ENCODE measurements around the gene CORIN. TPM values are rescaled to one million over a fixed set of nuclear protein-coding genes. Genes with fewer than 3 reads are reported as not detected.
A peak's percentile ranks its signal among the peaks of the same experiment; 100 is the strongest.

CORIN gene
- total and polyA plus RNA-seq, 5 donors from 2014 or later: 0.64 TPM; not detected in 4

DNA sequence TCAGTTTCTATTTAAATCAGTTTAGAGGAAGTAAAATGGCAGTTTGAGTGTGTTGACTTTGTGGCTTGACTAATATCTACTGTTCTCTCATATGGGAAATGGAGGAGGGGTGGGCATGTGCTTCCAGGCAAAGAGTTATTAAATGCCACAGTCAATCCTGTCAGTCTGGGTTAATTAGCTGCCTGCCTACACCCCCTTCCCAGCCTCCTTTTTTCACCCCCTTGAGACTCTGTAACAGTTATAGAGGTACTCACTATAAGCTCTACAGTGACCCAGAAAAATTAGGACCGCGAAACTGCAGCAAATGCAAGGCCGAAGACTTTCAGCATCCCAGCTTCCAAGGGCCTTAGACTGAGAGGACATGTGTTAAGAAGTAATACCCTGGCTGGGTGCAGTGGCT is 165.2 kb downstream of the CORIN start:
- H3K27ac Mint-ChIP-seq: no peak overlapping the region

DNA sequence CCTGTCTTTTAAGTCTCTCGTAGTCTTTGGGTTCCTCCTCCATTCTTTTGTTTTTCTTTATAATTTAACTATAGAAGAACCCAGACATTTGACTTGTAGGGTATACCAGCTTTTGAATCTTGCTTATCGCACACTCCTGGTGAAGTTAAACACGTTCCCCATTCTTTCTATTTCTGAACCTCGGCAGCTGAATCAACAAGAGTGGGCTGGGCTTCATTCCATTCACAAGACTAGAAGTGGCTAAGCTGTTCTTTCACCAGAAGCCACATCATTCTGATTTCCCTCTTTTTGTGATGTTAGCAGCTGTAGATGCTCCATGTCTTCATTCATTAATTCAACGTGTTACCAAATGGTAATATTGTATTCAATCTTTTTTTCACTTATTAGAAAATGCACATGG is 167.9 kb downstream of the CORIN start:
- H3K27me3 ChIP-seq (ENCODE audit: control insufficient read depth, insufficient read depth, low read length): peaks cover 3% of the 10 kb centered on the region
- H3K27ac Mint-ChIP-seq: no peak overlapping the region
- H3K27ac ChIP-seq (ENCODE audit: insufficient read depth, low read length, poor library complexity, severe bottlenecking): no peak overlapping the region
- H3K36me3 Mint-ChIP-seq: no peaks in the 10 kb centered on the region
- H3K36me3 ChIP-seq (ENCODE audit: control insufficient read depth, insufficient read depth, low read length): no peaks in the 10 kb centered on the region
- no peaks in the 10 kb centered on the region for H3K27me3 Mint-ChIP-seq
- DNase-seq: no peak
- no peaks in the 10 kb centered on the region for H3K4me1 ChIP-seq (ENCODE audit: control insufficient read depth, insufficient read depth, low read length, poor library complexity, severe bottlenecking)
- ATAC-seq (ENCODE audit: low read depth in 2 of 2): no peak
- no peak overlapping the region for H3K4me3 ChIP-seq (ENCODE audit: low read depth, low read length)
- H3K4me3 Mint-ChIP-seq: no peak overlapping the region
- H3K4me1 Mint-ChIP-seq: no peaks in the 10 kb centered on the region
- H3K9me3 Mint-ChIP-seq: peaks cover 0 to 2% (median 0%) of the 10 kb centered on the region in 7 donors
- no peaks in the 10 kb centered on the region for H3K9me3 ChIP-seq (ENCODE audit: control insufficient read depth in 2 of 2, low read length in 2 of 2)

More for the DNA sequence above, 165.2 kb downstream of the CORIN start:
- Mint-ChIP-seq H3K27me3 (no peaks in the 10 kb centered on the region), H3K9me3 (no peaks in the 10 kb centered on the region), H3K36me3 (no peaks in the 10 kb centered on the region), H3K4me1 (no peaks in the 10 kb centered on the region), H3K4me3 (no peak overlapping the region)
- Histone ChIP-seq H3K4me1 (ENCODE audit: control insufficient read depth, insufficient read depth, low read length, poor library complexity, severe bottlenecking) (no peaks in the 10 kb centered on the region), H3K4me3 (ENCODE audit: low read depth, low read length) (no peak overlapping the region), H3K9me3 (ENCODE audit: control insufficient read depth in 2 of 2, low read length in 2 of 2) (no peaks in the 10 kb centered on the region), H3K27me3 (ENCODE audit: control insufficient read depth, insufficient read depth, low read length) (peaks cover 5% of the 10 kb centered on the region), H3K36me3 (ENCODE audit: control insufficient read depth, insufficient read depth, low read length) (no peaks in the 10 kb centered on the region), H3K27ac (ENCODE audit: insufficient read depth, low read length, poor library complexity, severe bottlenecking) (no peak overlapping the region)
- no peak for ATAC-seq (ENCODE audit: low read depth in 2 of 2)
- no peak for DNase-seq

DNA sequence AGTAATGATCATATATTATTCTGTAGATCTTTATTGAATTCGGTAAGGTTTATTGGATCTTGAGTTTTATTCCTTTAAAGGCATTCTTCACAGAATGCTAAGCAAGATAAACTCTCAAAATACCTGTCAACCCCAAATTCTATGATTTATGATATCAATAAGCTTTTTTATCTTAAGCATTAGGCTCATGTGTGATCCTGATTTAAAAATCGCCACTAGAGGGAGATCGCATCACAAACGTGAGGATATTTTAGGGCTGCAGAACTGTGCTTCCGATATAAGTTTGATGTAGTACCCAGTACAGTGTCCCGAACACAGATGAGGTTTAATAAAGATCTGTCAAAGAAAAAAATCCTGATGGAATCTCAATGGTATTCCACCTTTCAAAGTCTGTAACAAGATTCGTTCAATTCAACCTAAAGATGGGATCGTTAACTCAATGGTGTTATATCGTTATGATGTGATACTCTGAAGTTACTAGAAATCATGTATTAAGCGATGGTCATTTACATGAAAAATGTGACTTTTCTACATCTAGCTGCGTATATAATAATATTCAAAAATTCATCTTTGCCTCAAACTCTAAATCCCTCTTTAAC is 169.0 kb downstream of the CORIN start:
- no peaks in the 10 kb centered on the region for H3K4me1 Mint-ChIP-seq
- ATAC-seq (ENCODE audit: low read depth in 2 of 2) (peak in 1 of 2 donors; percentile 63), DNase-seq (peak; percentile 3 to 66 (median 36))
- Histone ChIP-seq H3K27ac (ENCODE audit: insufficient read depth, low read length, poor library complexity, severe bottlenecking) (no peak overlapping the region), H3K4me3 (ENCODE audit: low read depth, low read length) (no peak overlapping the region), H3K27me3 (ENCODE audit: control insufficient read depth, insufficient read depth, low read length) (peaks cover 3% of the 10 kb centered on the region), H3K9me3 (ENCODE audit: control insufficient read depth in 2 of 2, low read length in 2 of 2) (no peaks in the 10 kb centered on the region), H3K4me1 (ENCODE audit: control insufficient read depth, insufficient read depth, low read length, poor library complexity, severe bottlenecking) (no peaks in the 10 kb centered on the region), H3K36me3 (ENCODE audit: control insufficient read depth, insufficient read depth, low read length) (no peaks in the 10 kb centered on the region)
- no peaks in the 10 kb centered on the region for H3K36me3 Mint-ChIP-seq
- no peak overlapping the region for H3K4me3 Mint-ChIP-seq
- H3K27ac Mint-ChIP-seq: no peak overlapping the region
- H3K9me3 Mint-ChIP-seq: peaks cover 0 to 2% (median 0%) of the 10 kb centered on the region in 7 donors
- H3K27me3 Mint-ChIP-seq: peaks cover 5% of the 10 kb centered on the region

DNA sequence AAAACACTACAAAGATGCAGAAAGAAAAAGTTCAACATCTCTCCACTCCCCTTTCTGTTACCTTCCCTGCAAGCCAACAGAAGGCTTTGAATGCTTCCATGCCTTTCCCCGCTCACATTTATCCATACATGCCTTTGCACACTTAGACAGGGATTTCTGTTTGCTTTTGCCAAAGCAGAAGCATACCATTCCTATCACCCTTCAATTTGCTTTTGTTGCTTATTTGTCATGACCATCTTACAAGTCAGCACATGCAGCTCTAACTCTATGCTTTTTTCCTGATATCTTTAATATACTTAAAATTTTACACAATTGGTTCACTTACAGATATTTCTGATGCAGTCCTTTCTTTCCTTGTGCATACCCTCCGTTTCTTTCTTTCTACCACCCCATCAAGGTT is 169.6 kb downstream of the CORIN start:
- H3K4me3 Mint-ChIP-seq: no peak overlapping the region
- Histone ChIP-seq H3K4me3 (ENCODE audit: low read depth, low read length) (no peak overlapping the region), H3K27ac (ENCODE audit: insufficient read depth, low read length, poor library complexity, severe bottlenecking) (no peak overlapping the region), H3K4me1 (ENCODE audit: control insufficient read depth, insufficient read depth, low read length, poor library complexity, severe bottlenecking) (no peaks in the 10 kb centered on the region), H3K36me3 (ENCODE audit: control insufficient read depth, insufficient read depth, low read length) (no peaks in the 10 kb centered on the region), H3K9me3 (ENCODE audit: control insufficient read depth in 2 of 2, low read length in 2 of 2) (no peaks in the 10 kb centered on the region), H3K27me3 (ENCODE audit: control insufficient read depth, insufficient read depth, low read length) (peaks cover 3% of the 10 kb centered on the region)
- no peaks in the 10 kb centered on the region for H3K4me1 Mint-ChIP-seq
- DNase-seq (no peak), ATAC-seq (ENCODE audit: low read depth in 2 of 2) (no peak)
- no peaks in the 10 kb centered on the region for H3K36me3 Mint-ChIP-seq
- H3K27me3 Mint-ChIP-seq: peaks cover 7% of the 10 kb centered on the region
- no peak overlapping the region for H3K27ac Mint-ChIP-seq
- H3K9me3 Mint-ChIP-seq: peaks cover 0 to 2% (median 0%) of the 10 kb centered on the region in 7 donors

DNA sequence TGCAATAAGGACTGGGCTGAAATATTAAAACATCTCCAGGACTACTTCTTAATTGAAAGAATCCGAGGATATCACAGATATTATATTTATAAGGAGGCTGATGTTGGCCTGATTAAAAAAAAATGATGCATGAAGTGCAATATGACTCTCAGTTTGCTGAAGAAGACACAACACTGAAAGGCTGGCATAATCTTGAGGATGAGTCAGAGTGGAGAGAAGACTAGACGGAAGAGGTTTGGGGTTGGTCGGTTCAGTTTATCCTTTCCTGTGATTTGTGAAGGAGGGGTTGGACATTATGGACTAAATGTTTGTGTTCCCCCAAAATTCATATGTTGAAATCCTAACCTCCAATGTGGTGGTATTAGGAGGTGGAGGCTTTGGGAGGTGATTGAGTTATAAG is 170.3 kb downstream of the CORIN start:
- ATAC-seq (ENCODE audit: low read depth in 2 of 2): no peak
- Mint-ChIP-seq H3K4me3 (no peak overlapping the region), H3K4me1 (no peaks in the 10 kb centered on the region), H3K27me3 (peaks cover 7% of the 10 kb centered on the region), H3K27ac (no peak overlapping the region), H3K36me3 (no peaks in the 10 kb centered on the region), H3K9me3 (peaks cover 0 to 2% (median 0%) of the 10 kb centered on the region in 7 donors)
- Histone ChIP-seq H3K36me3 (ENCODE audit: control insufficient read depth, insufficient read depth, low read length) (no peaks in the 10 kb centered on the region), H3K27me3 (ENCODE audit: control insufficient read depth, insufficient read depth, low read length) (peaks cover 3% of the 10 kb centered on the region), H3K4me3 (ENCODE audit: low read depth, low read length) (no peak overlapping the region), H3K27ac (ENCODE audit: insufficient read depth, low read length, poor library complexity, severe bottlenecking) (no peak overlapping the region), H3K9me3 (ENCODE audit: control insufficient read depth in 2 of 2, low read length in 2 of 2) (no peaks in the 10 kb centered on the region), H3K4me1 (ENCODE audit: control insufficient read depth, insufficient read depth, low read length, poor library complexity, severe bottlenecking) (no peaks in the 10 kb centered on the region)
- DNase-seq: no peak

DNA sequence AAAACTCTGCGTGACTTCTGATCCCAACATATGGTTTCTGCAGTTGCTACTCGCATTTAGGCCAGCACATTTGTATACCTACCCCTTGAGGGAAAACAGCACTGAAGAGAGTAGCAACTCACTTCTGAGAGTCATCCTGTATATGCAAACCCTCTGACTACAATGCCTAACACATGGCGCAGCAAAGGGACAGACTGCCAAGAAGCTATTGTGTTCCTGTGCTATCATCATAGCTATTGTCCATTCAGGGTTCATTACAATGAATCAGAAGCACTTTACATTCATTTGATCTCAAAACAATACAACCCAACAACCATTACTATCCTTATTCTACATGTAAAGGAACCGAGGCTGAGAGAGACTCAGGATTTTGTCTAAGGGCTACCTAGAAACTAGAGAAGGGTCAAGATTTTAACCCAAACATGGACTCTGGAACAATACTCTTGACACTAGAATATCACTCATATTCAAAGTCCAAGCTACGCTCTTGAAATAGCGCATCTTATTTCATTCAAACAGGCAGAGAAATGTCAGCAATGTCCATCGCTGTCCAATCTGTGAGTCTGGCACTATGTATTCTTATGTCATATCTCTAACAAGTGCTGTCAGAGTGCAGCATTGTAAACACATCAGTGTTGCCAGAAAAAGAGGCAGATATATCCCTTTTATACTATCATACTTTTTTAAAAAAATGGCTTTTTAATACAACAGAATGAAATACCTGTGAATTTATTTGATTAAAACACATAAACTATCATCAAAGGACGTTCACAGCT is 173.6 kb downstream of the CORIN start:
- no peaks in the 10 kb centered on the region for H3K36me3 ChIP-seq (ENCODE audit: control insufficient read depth, insufficient read depth, low read length)
- ATAC-seq (ENCODE audit: low read depth in 2 of 2) (no peak), DNase-seq (no peak)
- no peaks in the 10 kb centered on the region for H3K4me1 ChIP-seq (ENCODE audit: control insufficient read depth, insufficient read depth, low read length, poor library complexity, severe bottlenecking)
- Mint-ChIP-seq H3K36me3 (no peaks in the 10 kb centered on the region), H3K27ac (no peak overlapping the region), H3K9me3 (peaks cover 0 to 2% (median 0%) of the 10 kb centered on the region in 7 donors), H3K4me3 (no peak overlapping the region), H3K27me3 (peaks cover 12% of the 10 kb centered on the region), H3K4me1 (no peaks in the 10 kb centered on the region)
- H3K27me3 ChIP-seq (ENCODE audit: control insufficient read depth, insufficient read depth, low read length): peaks cover 2% of the 10 kb centered on the region
- H3K27ac ChIP-seq (ENCODE audit: insufficient read depth, low read length, poor library complexity, severe bottlenecking): no peak overlapping the region
- H3K9me3 ChIP-seq (ENCODE audit: control insufficient read depth in 2 of 2, low read length in 2 of 2): no peaks in the 10 kb centered on the region
- no peak overlapping the region for H3K4me3 ChIP-seq (ENCODE audit: low read depth, low read length)

DNA sequence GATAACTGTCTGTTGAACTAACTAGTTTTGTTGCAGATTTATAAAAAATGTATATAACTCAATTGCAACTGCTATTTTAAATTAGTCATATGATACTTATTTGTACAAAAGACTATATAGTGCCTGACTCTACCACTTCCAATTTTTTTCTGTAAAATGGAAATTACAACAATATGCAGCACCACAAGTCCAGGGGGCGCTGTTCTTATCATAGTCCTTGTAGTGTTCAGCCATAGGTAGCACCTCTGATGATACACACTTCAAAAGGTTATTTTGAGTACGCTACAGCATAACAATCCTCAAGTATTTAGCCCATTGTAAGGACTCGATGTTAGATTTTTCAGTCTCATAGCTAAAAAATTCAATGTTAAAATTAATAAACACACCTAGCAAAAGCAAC is 174.9 kb downstream of the CORIN start:
- Mint-ChIP-seq H3K9me3 (peaks cover 0 to 2% (median 0%) of the 10 kb centered on the region in 7 donors), H3K27ac (no peak overlapping the region), H3K4me1 (no peaks in the 10 kb centered on the region)

DNA sequence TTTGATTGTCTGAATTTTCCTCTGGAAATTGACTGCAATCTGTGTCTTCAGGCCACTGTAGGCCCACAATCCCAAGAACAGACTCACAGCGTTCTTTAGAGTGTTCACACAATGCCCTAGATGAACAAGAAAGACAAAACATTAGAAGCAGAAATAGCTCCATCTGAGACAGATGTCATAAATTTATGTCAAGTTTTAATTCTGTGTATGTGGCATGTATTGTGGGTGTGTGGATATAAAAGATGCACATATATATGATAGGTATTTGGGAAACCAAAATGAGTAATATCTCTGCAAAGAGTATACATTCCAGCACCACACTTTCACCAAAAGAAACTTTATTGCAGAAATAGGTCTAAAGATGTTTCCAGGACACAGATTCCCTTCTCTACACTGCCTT is 176.1 kb downstream of the CORIN start:
- ATAC-seq (ENCODE audit: low read depth in 2 of 2): no peak
- no peak for DNase-seq
- H3K36me3 Mint-ChIP-seq: no peaks in the 10 kb centered on the region
- no peaks in the 10 kb centered on the region for H3K9me3 Mint-ChIP-seq
- no peaks in the 10 kb centered on the region for H3K4me1 Mint-ChIP-seq
- Histone ChIP-seq H3K27me3 (ENCODE audit: control insufficient read depth, insufficient read depth, low read length) (peaks cover 2% of the 10 kb centered on the region), H3K9me3 (ENCODE audit: control insufficient read depth in 2 of 2, low read length in 2 of 2) (no peaks in the 10 kb centered on the region), H3K4me1 (ENCODE audit: control insufficient read depth, insufficient read depth, low read length, poor library complexity, severe bottlenecking) (no peaks in the 10 kb centered on the region), H3K4me3 (ENCODE audit: low read depth, low read length) (no peak overlapping the region), H3K36me3 (ENCODE audit: control insufficient read depth, insufficient read depth, low read length) (no peaks in the 10 kb centered on the region), H3K27ac (ENCODE audit: insufficient read depth, low read length, poor library complexity, severe bottlenecking) (no peak overlapping the region)
- H3K27me3 Mint-ChIP-seq: peaks cover 12% of the 10 kb centered on the region
- H3K4me3 Mint-ChIP-seq: no peak overlapping the region
- no peak overlapping the region for H3K27ac Mint-ChIP-seq

More for the DNA sequence above, 174.9 kb downstream of the CORIN start:
- H3K9me3 ChIP-seq (ENCODE audit: control insufficient read depth in 2 of 2, low read length in 2 of 2): no peaks in the 10 kb centered on the region
- no peaks in the 10 kb centered on the region for H3K36me3 ChIP-seq (ENCODE audit: control insufficient read depth, insufficient read depth, low read length)
- Mint-ChIP-seq H3K27me3 (peaks cover 12% of the 10 kb centered on the region), H3K4me3 (no peak overlapping the region), H3K36me3 (no peaks in the 10 kb centered on the region)
- no peaks in the 10 kb centered on the region for H3K4me1 ChIP-seq (ENCODE audit: control insufficient read depth, insufficient read depth, low read length, poor library complexity, severe bottlenecking)
- ATAC-seq (ENCODE audit: low read depth in 2 of 2): no peak
- H3K27ac ChIP-seq (ENCODE audit: insufficient read depth, low read length, poor library complexity, severe bottlenecking): no peak overlapping the region
- H3K4me3 ChIP-seq (ENCODE audit: low read depth, low read length): no peak overlapping the region
- DNase-seq: peak in 1 of 3 donors; percentile 38
- H3K27me3 ChIP-seq (ENCODE audit: control insufficient read depth, insufficient read depth, low read length): peaks cover 2% of the 10 kb centered on the region
